IMR-90 (cell line): ENCODE data around the gene DPYD. TPM values are rescaled to one million over a fixed set of nuclear protein-coding genes. Genes with fewer than 3 reads are reported as not detected.
A peak's percentile ranks its signal among the peaks of the same experiment; 100 is the strongest.

Experiments
- ATAC-seq: fragments of 200-7000 bp; cut with Tn5 transposase; 2 replicates; pipeline ENCODE4 v1.9.1; 2020; ENCODE audit warnings: low read depth, mild to moderate bottlenecking, moderate library complexity
- BruUV-seq: library from RNA; stranded (reverse); fragments of 400-500 nt; replicated peaks from 2 replicates; lab custom pipeline; 2021; lab: Mats Ljungman, UMichigan
- CTCF ChIA-PET: fragments of 300-600 bp; formaldehyde crosslinking; extraction: SDS; loops from one replicate; lab custom pipeline; 2021; ENCODE audit warnings: antibody characterized with exemption; lab: Yijun Ruan, JAX
- POLR2A ChIA-PET: fragments of 300-600 bp; sonication (Branson Sonifier 250); formaldehyde crosslinking; loops from one replicate; lab custom pipeline; 2022; ENCODE audit warnings: antibody characterized with exemption; ENCODE audit not compliant: unreplicated experiment; lab: Charles Lee
- DNase-seq: peaks from one replicate; pipeline ENCODE4 v3.0.0; 2013
- H2AFZ ChIP-seq: replicated peaks from 2 replicates; pipeline ENCODE3; 2013; ENCODE audit warnings: low read length, mild to moderate bottlenecking; ENCODE audit not compliant: poor library complexity
- H2AK5ac ChIP-seq: 2 replicates; pipeline ENCODE4 v1.6.1; 2013; ENCODE audit warnings: low read depth, low read length, inconsistent platforms
- H2AK9ac ChIP-seq: replicated peaks from 2 replicates; pipeline ENCODE3; 2013; ENCODE audit warnings: mild to moderate bottlenecking, low read depth, low read length, moderate library complexity; ENCODE audit not compliant: poor library complexity
- H2BK120ac ChIP-seq: 2 replicates; pipeline ENCODE4 v1.6.1; 2013; ENCODE audit warnings: low read depth, low read length, inconsistent platforms
- H2BK15ac ChIP-seq: 3 replicates; pipeline ENCODE4 v1.6.1; 2013; ENCODE audit warnings: low read depth, low read length, inconsistent platforms
- H2BK20ac ChIP-seq: 2 replicates; pipeline ENCODE4 v1.6.1; 2013; ENCODE audit warnings: low read depth, mild to moderate bottlenecking, inconsistent platforms, low read length, moderate library complexity
- H2BK5ac ChIP-seq: 2 replicates; pipeline ENCODE4 v1.6.1; 2013; ENCODE audit warnings: mild to moderate bottlenecking, low read depth, low read length, inconsistent platforms; ENCODE audit not compliant: poor library complexity, severe bottlenecking
- H3K14ac ChIP-seq: replicated peaks from 2 replicates; pipeline ENCODE4 v1.6.1; 2013; ENCODE audit warnings: low read depth, low read length, inconsistent platforms
- H3K18ac ChIP-seq: 2 replicates; pipeline ENCODE4 v1.6.1; 2013; ENCODE audit warnings: low read depth, low read length, control low read depth
- H3K23ac ChIP-seq: 2 replicates; pipeline ENCODE4 v1.6.1; 2013; ENCODE audit warnings: low read depth, low read length, inconsistent platforms
- H3K27ac ChIP-seq: 2 replicates; pipeline ENCODE4 v1.5.1; 2013; ENCODE audit warnings: mild to moderate bottlenecking, control low read depth, low read length; ENCODE audit not compliant: insufficient read depth
- H3K27me3 ChIP-seq: 2 replicates; pipeline ENCODE4 v1.6.1; 2013; ENCODE audit warnings: low read length; ENCODE audit not compliant: control insufficient read depth, insufficient read depth
- H3K36me3 ChIP-seq: 2 replicates; pipeline ENCODE4 v1.6.1; 2013; ENCODE audit warnings: low read length, mixed read lengths; ENCODE audit not compliant: control insufficient read depth, insufficient read depth
- H3K4ac ChIP-seq: 2 replicates; pipeline ENCODE4 v1.6.1; 2013; ENCODE audit warnings: low read depth, low read length, inconsistent platforms
- H3K4me1 ChIP-seq: 2 replicates; pipeline ENCODE4 v1.6.1; 2013; ENCODE audit warnings: low read length, mixed read lengths; ENCODE audit not compliant: control insufficient read depth, insufficient read depth
- H3K4me2 ChIP-seq: 2 replicates; pipeline ENCODE4 v1.6.1; 2013; ENCODE audit warnings: low read depth, mild to moderate bottlenecking, control low read depth, low read length, moderate library complexity
- H3K4me3 ChIP-seq: 2 replicates; pipeline ENCODE4 v1.5.1; 2013; ENCODE audit warnings: low read depth, mild to moderate bottlenecking, control low read depth, low read length, moderate library complexity; ENCODE audit not compliant: insufficient read depth
- H3K56ac ChIP-seq: 2 replicates; pipeline ENCODE4 v1.6.1; 2013; ENCODE audit warnings: low read length, inconsistent platforms; ENCODE audit not compliant: insufficient read depth; ENCODE audit errors: extremely low read depth
- H3K79me1 ChIP-seq, 2 experiments: 2 replicates each; pipeline ENCODE4 v1.6.1; 2013; ENCODE audit warnings: low read length in 2 of 2, inconsistent platforms in 1 of 2, low read depth in 1 of 2
- H3K9ac ChIP-seq: 2 replicates; pipeline ENCODE4 v1.6.1; 2013; ENCODE audit warnings: low read depth, low read length, control low read depth
- H3K9me1 ChIP-seq: 2 replicates; pipeline ENCODE4 v1.6.1; 2013; ENCODE audit warnings: low read length, inconsistent platforms; ENCODE audit not compliant: insufficient read depth
- H3K9me3 ChIP-seq: 2 replicates; pipeline ENCODE4 v1.6.1; 2013; ENCODE audit warnings: low read length; ENCODE audit not compliant: control insufficient read depth, insufficient read depth
- H4K20me1 ChIP-seq: 2 replicates; pipeline ENCODE4 v1.6.1; 2013; ENCODE audit warnings: low read length, inconsistent platforms; ENCODE audit not compliant: insufficient read depth
- H4K5ac ChIP-seq: 2 replicates; pipeline ENCODE4 v1.6.1; 2013; ENCODE audit warnings: mild to moderate bottlenecking, low read depth, low read length, control low read depth
- H4K8ac ChIP-seq, 2 experiments: 2 replicates each; pipeline ENCODE4 v1.6.1; 2013; ENCODE audit warnings: low read depth in 2 of 2, low read length in 2 of 2, control low read depth in 1 of 2, inconsistent platforms in 1 of 2
- H4K91ac ChIP-seq: 2 replicates; pipeline ENCODE4 v1.6.1; 2013; ENCODE audit warnings: low read depth, low read length, inconsistent platforms; ENCODE audit not compliant: insufficient read depth
- BHLHE40 ChIP-seq: fragments of 150-350 bp; IDR thresholded peaks from 2 replicates; pipeline ENCODE4 v1.6.1; 2016; ENCODE audit warnings: mild to moderate bottlenecking, low read depth, low read length
- CEBPB ChIP-seq: IDR thresholded peaks from 2 replicates; pipeline ENCODE4 v1.6.1; 2012; ENCODE audit warnings: low read depth, low read length, improper control_type of control experiment
- CHD1 ChIP-seq: IDR thresholded peaks from 2 replicates; pipeline ENCODE4 v1.6.1; 2012; ENCODE audit warnings: low read depth, low read length, improper control_type of control experiment
- CTCF ChIP-seq: conservative IDR thresholded peaks from 2 replicates; pipeline ENCODE4 v1.5.1; 2012; ENCODE audit warnings: mild to moderate bottlenecking, low read depth, low read length, improper control_type of control experiment
- ELK1 ChIP-seq: fragments of 150-350 bp; IDR thresholded peaks from 2 replicates; pipeline ENCODE4 v1.6.1; 2016; ENCODE audit warnings: low read depth, mild to moderate bottlenecking, low read length, moderate library complexity, borderline replicate concordance
- FOS ChIP-seq: fragments of 150-350 bp; IDR thresholded peaks from 2 replicates; pipeline ENCODE4 v1.6.1; 2016; ENCODE audit warnings: low read depth, low read length
- MAFK ChIP-seq: IDR thresholded peaks from 2 replicates; pipeline ENCODE4 v1.6.1; 2012; ENCODE audit warnings: low read depth, low read length, improper control_type of control experiment
- MAZ ChIP-seq: IDR thresholded peaks from 2 replicates; pipeline ENCODE4 v1.6.1; 2012; ENCODE audit warnings: low read depth, mild to moderate bottlenecking, low read length, improper control_type of control experiment, moderate library complexity, borderline replicate concordance
- MXI1 ChIP-seq: IDR thresholded peaks from 2 replicates; pipeline ENCODE4 v1.6.1; 2012; ENCODE audit warnings: low read depth, mild to moderate bottlenecking, low read length, moderate library complexity, borderline replicate concordance
- POLR2A ChIP-seq: IDR thresholded peaks from 2 replicates; pipeline ENCODE4 v1.6.1; 2012; ENCODE audit warnings: mild to moderate bottlenecking, low read depth, low read length
- RCOR1 ChIP-seq: IDR thresholded peaks from 2 replicates; pipeline ENCODE4 v1.6.1; 2012; ENCODE audit warnings: mild to moderate bottlenecking, low read length, improper control_type of control experiment; ENCODE audit not compliant: insufficient replicate concordance
- RFX5 ChIP-seq: IDR thresholded peaks from 2 replicates; pipeline ENCODE4 v1.8.0; 2012; ENCODE audit warnings: low read depth, mild to moderate bottlenecking, low read length, moderate library complexity
- SMC3 ChIP-seq: fragments of 150-350 bp; IDR thresholded peaks from 2 replicates; pipeline ENCODE4 v1.6.1; 2016; ENCODE audit warnings: low read depth, mild to moderate bottlenecking, antibody characterized with exemption, low read length, moderate library complexity
- USF2 ChIP-seq: fragments of 150-350 bp; IDR thresholded peaks from 2 replicates; pipeline ENCODE4 v1.6.1; 2017; ENCODE audit warnings: mild to moderate bottlenecking, antibody characterized with exemption, low read length, low read depth
- WGBS, 2 experiments: methylation state at CpG; one replicate each; pipeline versions ENCODE4 v1.1.5 to v1.1.7; 2013; ENCODE audit warnings: missing lambda C conversion rate in 2 of 2; ENCODE audit not compliant: insufficient read length in 1 of 2; ENCODE audit errors: extremely low coverage in 2 of 2; 5-methylcytosine and 5-hydroxymethylcytosine counted together
- dilution Hi-C: fragments of 300-500 bp; cut with HindIII; formaldehyde crosslinking; loops from one replicate; pipeline ENCODE4 v1.14.3; 2018; ENCODE audit warnings: low sequenced_read_pairs; ENCODE audit not compliant: unreplicated experiment
- in situ Hi-C: fragments of 300-500 bp; cut with MboI; formaldehyde crosslinking; loops from 3 replicates; pipeline ENCODE4 v1.14.3; 2019; ENCODE audit warnings: low sequenced_read_pairs, inconsistent platforms, mixed read lengths
- intact Hi-C: fragments of 100-400 bp; cut with micrococcal nuclease; formaldehyde crosslinking; loops from 2 replicates; pipeline ENCODE4 v1.10.0; 2022
- polyA plus RNA-seq, 3 experiments: library from polyadenylated mRNA; depleted of rRNA; stranded (reverse); fragments of >200 nt; gene quantifications; 2 replicates each; pipeline ENCODE4 v1.2.3, GENCODE V29; 2012; ENCODE audit warnings: low replicate concordance in 1 of 3
- total RNA-seq: library from RNA; depleted of rRNA; stranded (reverse); fragments of >200 nt; gene quantifications from 2 replicates; pipeline ENCODE4 v1.2.3, GENCODE V29; 2012

The DPYD gene
- total and polyA plus RNA-seq, 2 of the 4 experiments (the other 2 are of a cell fraction), result 9.3 to 47.3 TPM

- Histone ChIP-seq H3K4me2 (0 out of 2 replicates have a peak overlapping the region, but pooled peaks have one; percentile 13), H2BK20ac (no peak overlapping the region), H2AFZ (no peak overlapping the region), H3K4ac (no peak overlapping the region), H2BK15ac (no peak overlapping the region; the same call in 2 of the 3 replicates), H3K9me3 (no peaks in the 10 kb centered on the region), H4K5ac (no peak overlapping the region), H3K4me3 (no peak overlapping the region), H3K23ac (0 out of 2 replicates have a peak overlapping the region, but pooled peaks have one; percentile 28), H3K56ac (no peak overlapping the region), H3K9ac (no peak overlapping the region), H3K36me3 (no peaks in the 10 kb centered on the region), H3K9me1 (no peaks in the 10 kb centered on the region; the same call in 1 of the 2 replicates), H3K27ac (no peak overlapping the region), H4K91ac (no peak overlapping the region), H3K27me3 (no peaks in the 10 kb centered on the region), H3K14ac (no peak overlapping the region; the same call in 1 of the 2 replicates), H2AK5ac (no peak overlapping the region), H2BK120ac (no peak overlapping the region), H3K79me1 (no peaks in the 10 kb centered on the region), H4K20me1 (no peaks in the 10 kb centered on the region), H2AK9ac (no peak overlapping the region), H3K4me1 (peaks cover 7% of the 10 kb centered on the region; the same call in 1 of the 2 replicates), H3K18ac (peak overlapping the region; percentile 46; the same call in 1 of the 2 replicates), H2BK5ac (no peak overlapping the region), H4K8ac (no peak overlapping the region)
- in situ Hi-C loops (no loop called here), dilution Hi-C loops (no loop called here), intact Hi-C loops (no loop called here)
- ChIA-PET POLR2A (interaction anchor here (0.5 kb wide), 1 partner anchor 10 kb away, joined by 3 read pairs; no protein-coding TSS in a partner anchor), CTCF (interaction anchor here (1.2 kb wide), 1 partner anchor 9 kb away, joined by 3 read pairs; no protein-coding TSS in a partner anchor)
- TF ChIP-seq MAZ, result no peak
- TF ChIP-seq BHLHE40, result no peak
- TF ChIP-seq FOS, result no peak
- no peak for TF ChIP-seq POLR2A
- no peak for TF ChIP-seq MXI1
- no peak for TF ChIP-seq MAFK
- no peak for TF ChIP-seq CHD1
- no peak for TF ChIP-seq SMC3
- TF ChIP-seq RFX5, result no peak
- no peak for TF ChIP-seq ELK1
- no peak for TF ChIP-seq CEBPB
- TF ChIP-seq CTCF, result no peak
- TF ChIP-seq RCOR1, result no peak
- no peak for TF ChIP-seq USF2
- WGBS, 2 experiments, result no CpG with 5 or more reads among the region's 3 CpGs
- no peak for DNase-seq
- BruUV-seq, result no TSS peak
- ATAC-seq, result peak; percentile 38
Observed at GRCh38 chr1:97091263-97091662, 829.6 kb downstream of the DPYD start.
